ENCODE data around the gene ACACB.

Gene ACACB

DNA sequence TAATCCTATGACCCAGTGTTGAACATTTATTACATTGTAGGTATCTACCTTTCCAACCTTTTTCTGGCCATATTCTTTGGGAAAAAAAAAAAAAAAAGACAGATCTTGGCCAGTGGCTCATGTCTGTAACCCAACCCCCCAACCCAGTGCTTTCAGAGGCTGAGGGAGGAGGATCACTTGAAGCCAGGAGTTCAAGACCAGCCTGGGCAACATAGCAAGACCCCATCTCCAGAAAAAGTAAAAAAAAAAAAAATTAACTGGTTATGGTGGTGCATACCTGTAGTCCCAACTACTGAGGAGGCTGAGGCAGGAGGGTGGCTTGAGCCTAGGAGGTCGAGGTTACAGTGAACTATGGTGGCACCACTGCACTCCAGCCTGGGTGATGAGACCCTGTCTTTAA is 58.1 kb downstream of the ACACB start:
- DNase-seq (ENCODE audit: low read depth) = no peak

DNA sequence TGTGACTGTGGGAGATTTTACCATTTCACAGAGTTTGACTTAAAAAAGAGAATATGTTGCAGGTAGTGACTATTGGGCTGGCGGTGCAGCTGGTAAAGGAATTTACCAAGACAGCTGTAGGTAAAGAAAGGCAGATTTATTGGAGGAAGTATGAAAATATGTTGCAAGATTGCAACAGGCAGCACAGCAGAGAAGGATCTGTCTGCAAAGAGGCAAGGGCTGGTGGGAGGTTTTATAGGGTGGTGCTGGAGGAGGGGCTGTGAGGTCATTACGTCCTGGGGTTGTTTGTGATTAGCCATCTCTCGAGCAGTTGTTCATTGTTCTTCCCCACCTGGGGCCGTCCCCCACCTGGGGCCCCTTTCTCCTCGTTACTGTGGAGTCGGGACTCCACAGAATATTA is 62.1 kb downstream of the ACACB start:
- no peak for DNase-seq (ENCODE audit: low read depth)

DNA sequence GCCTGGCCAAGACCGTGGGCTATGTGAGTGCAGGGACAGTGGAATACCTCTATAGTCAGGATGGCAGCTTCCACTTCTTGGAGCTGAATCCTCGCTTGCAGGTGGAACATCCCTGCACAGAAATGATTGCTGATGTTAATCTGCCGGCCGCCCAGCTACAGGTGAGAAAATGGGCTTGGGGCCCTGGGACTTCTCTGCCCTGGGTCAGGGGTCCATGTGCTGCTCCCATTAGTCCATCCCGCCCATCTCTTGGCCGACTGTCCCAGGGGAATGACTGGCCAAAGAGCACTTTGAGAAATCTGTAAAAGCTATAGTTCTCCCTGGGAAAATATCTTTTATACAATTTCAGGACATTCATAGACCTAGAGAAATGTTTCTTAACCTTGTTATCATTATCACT is 63.5 kb downstream of the ACACB start:
- no peak for DNase-seq (ENCODE audit: low read depth)

DNA sequence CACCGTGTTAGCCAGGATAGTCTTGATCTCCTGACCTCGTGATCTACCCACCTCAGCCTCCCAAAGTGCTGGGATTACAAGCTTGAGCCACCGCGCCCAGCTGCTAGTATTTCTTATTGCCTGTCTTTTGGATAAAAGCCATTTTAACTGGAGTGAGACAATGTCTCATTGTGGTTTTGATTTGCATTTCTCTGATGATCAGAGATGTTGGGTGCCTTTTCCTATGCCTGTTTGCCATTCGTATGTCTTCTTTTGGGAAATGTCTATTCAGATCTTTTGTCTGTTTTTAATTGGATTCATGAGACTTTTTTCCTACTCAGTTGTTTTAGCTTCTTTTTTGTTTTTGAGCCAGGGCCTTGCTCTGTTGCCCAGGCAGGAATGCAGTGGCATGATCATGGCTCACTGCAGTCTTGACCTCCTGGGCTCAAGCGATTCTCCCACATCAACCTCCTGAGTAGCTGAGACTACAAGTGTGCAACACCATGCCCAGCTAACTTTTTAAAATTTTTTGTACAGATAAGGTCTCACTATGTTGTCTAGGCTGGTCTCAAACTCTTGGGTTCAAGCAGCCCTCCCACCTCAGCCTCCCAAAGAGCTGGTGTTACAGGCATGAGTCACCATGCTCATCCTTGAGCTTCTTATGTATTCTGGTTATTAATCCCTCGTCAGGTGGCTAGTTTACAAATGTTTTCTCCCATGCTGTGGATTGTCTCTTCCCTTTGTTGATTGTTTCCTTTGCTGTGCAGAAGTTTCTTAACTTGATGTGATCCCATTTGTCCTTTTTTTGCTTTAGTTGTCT is 65.9 kb downstream of the ACACB start:
- DNase-seq (ENCODE audit: low read depth) = no peak

DNA sequence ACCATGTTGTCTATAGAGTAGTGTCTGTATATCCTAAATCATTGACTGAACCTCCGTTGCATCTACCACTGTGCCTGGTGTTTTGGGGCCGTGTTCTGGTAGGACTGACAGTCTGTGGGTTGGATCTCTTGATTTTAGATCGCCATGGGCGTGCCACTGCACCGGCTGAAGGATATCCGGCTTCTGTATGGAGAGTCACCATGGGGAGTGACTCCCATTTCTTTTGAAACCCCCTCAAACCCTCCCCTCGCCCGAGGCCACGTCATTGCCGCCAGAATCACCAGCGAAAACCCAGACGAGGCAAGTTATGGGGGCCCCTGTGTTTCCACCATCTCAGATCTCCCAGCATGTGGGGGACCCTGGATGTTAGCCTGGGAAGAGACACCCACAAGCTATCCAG is 69.1 kb downstream of the ACACB start:
- DNase-seq (ENCODE audit: low read depth) = no peak

DNA sequence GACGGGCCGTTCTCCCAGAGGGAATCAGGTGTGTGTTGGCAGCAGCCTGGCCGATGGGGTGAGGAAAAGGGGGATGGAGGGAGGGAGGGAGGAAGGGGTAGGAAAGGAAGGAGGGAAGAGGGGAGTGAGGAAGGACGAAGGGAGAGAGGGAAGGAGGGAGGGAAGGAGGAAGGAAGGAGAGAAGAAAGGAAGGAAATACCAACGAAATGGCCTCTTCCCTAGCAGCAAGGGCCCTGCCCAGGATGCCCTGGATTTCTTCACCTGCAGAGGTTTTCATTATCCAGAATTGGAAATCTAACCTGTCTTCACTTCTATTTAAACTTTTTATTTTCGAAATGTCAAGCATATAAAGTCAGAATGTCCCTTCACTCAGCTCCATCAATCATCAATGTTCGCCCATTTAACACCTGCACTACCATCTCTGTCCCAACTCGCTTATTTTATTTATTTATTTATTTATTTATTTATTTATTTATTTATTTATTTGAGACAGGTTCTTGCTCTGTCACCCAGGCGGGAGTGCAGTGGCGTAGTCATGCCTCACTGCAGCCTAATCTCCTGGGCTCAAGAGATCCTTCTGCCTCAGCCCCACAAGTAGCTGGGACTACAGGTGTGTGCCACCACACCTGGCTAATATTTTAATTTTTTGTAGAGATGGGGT is 70.7 kb downstream of the ACACB start:
- DNase-seq (ENCODE audit: low read depth) = no peak

DNA sequence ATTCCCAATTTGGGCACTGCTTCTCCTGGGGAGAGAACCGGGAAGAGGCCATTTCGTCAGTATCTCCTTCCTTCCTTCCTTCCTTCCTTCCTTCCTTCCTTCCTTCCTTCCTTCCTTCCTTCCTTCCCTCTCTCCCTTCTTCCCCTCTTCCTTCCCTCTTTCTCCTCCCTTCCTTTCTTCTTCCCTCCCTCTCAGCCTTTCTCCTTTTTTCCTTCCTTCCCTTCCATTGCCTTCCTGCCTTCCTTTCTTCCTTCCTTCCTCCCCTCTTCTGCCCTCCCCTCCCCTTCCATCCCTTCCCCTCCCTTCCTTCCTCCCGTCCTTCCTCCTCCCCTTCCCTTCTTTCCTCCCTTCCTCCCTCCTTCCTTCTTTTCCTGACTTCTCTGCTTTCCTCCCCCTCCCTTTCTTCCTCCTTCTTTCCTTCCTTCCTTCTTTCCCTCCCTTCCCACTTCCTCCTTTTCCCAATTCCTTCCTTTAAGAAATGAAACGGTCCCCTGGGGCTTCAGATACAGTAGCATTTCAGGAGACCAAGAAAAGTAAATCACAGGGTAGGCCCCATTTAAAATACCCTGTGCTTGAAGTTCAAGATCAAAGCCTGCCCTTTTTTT is 71.8 kb downstream of the ACACB start:
- no peak for DNase-seq (ENCODE audit: low read depth)

DNA sequence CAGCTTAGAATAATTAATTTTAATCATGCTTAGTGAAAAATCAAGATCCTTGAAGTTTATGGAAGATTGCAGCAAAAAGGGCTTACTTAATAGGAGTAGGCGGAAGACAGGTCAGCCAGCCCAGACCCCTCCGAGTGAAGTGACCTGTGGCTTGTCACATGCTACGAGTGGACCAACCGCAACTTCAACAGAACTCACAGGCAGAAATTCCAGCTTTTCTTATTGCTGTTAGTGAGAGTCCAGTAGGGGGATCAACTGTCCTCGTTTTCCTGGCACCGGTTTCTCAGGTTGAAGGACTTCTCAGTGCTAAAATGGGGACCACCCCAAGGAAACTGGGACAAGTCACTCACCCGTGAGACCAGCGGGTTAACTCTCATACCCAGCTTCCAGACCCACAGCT is 72.9 kb downstream of the ACACB start:
- DNase-seq (ENCODE audit: low read depth) = no peak

DNA sequence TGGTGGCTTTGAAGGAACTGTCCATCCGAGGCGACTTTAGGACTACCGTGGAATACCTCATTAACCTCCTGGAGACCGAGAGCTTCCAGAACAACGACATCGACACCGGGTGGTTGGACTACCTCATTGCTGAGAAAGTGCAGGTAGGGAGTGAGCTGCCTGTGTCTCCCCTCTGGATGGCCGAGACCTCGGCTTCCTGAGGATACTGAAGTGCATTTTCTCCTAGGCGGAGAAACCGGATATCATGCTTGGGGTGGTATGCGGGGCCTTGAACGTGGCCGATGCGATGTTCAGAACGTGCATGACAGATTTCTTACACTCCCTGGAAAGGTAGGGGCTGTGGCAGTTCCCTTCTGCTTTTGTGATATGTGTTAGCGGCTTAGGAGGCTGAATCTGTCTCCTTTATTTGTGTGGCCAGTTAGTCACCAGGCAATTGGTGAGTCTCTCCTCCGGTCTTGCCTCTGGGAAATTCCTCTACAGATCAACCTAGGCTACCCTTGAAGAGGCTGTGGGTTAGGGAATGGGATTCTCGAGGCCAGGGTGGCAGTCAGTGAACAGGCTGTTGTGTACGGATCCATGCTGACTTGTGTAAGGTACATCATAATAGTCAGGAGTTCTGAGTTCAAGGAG is 75.3 kb downstream of the ACACB start:
- DNase-seq (ENCODE audit: low read depth) = no peak

DNA sequence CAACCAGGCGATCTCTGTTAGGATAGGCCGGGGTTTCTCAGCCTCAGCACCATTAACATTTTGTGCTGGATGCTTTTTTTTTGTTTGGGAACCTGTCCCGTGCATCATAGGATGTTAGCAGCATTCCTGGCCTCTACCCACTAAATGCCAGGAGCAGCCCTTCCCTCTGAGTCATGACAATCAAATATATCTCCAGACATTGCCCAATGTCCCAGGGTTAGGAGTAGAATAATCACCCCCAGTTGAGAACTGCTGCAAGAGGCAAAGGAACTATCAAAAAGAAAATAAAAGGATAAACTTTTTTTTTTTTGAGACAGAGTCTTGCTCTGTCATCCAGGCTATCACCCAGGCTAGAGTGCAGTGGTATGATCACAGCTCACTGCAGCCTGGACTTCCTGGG is 76.0 kb downstream of the ACACB start:
- peak; percentile 75 for DNase-seq (ENCODE audit: low read depth)

DNA sequence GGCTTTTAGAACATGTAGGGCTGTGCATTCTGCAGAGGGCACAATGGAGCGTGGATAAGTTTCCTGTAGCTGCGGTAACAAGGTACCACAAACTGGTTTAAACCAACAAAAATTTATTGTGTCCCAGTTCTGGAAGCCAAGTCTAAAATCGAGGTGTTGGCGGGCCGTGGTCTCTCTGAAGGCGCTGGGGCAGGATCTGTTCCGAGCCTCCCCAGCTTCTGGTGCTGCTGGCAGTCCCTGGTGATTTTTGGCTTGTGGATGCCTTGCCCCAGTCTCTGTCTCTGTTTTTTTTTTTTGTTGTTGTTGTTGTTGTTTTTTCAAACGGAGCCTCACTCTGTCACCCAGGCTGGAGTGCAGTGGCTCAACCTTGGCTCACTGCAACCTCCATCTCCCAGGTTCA is 77.5 kb downstream of the ACACB start:
- no peak for DNase-seq (ENCODE audit: low read depth)

DNA sequence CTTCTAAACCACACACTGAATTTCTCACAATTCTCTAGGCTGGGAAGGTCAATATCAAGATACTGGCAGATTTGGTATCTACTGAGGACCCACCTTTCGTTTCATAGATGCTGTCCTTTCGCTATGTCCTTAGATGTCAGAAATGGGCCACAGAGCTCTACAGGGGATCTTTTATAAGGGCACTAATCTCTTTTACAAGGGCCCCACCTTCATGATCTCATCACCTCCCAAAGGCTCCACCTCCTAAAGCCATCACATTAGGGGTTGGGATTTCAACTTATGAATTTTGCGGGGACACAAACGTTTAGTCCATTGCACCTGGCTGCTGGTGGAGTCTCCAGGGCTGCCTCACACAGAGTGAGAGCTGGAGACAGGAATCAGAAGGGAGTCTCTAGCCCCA is 79.9 kb downstream of the ACACB start:
- no peak for DNase-seq (ENCODE audit: low read depth)

DNA sequence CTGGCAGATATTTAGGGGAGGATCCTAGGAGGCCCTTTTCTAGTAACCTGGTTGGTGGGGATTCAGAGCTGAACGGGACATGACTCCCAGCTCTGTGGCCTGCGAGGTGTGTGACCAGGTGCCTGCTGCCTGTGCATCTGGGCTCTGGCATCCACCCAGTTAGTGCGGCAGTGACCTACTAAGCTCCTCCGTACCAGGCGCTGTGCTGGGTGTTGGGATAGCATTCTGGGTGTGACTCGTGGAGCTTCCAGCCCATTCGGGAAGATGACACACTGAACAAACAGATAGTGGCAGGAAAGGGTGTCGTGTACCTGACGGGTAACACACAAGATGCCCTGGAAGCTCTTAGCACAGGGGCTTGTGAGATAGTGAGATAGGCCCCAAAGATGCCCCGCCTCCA is 80.9 kb downstream of the ACACB start:
- no peak for DNase-seq (ENCODE audit: low read depth)

DNA sequence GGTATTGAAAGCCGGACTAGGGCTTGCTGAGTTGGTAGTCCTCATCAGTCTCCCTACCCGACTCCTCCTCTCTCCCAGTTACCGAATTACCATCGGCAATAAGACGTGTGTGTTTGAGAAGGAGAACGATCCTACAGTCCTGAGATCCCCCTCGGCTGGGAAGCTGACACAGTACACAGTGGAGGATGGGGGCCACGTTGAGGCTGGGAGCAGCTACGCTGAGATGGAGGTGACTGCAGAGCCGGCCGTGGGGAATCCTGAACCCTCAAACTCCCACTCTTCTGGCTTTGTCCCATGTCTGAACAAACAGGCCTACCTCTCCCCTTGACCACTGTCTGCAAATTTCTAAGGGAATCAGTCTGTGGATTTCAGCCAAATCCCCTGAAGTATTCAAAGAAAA is 82.9 kb downstream of the ACACB start:
- DNase-seq (ENCODE audit: low read depth) = no peak

DNA sequence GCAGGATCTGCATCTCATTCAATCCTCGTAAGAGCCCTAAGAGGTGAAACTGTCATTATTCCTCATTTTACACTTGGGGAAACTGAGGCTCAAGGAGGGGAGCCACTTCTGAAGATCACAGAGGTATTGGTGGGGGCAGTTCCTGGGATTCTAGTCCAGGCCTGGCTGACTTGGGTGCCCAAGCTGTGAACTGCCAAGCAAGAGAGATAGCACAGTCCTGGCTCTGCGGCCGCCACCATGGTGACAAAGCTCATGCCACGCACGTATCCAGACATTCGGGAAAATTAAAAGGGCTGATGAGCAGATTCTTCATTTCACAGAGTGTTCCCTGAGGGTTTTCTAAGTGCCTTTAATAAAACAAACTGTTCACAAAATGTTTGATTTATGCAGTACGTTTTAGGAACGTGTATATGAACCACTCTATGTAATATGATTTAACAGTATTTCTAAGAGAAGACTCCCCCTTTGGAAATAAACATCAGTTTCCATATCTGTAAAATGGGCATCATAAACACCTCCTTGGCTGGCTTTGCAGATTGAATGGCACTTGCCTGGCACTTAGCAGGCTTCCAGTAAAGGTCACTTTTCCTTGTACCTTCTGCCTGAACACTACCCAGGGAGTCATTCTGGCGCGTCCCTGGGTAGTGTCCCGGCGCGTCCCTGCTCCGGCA is 84.6 kb downstream of the ACACB start:
- DNase-seq (ENCODE audit: low read depth) = no peak

DNA sequence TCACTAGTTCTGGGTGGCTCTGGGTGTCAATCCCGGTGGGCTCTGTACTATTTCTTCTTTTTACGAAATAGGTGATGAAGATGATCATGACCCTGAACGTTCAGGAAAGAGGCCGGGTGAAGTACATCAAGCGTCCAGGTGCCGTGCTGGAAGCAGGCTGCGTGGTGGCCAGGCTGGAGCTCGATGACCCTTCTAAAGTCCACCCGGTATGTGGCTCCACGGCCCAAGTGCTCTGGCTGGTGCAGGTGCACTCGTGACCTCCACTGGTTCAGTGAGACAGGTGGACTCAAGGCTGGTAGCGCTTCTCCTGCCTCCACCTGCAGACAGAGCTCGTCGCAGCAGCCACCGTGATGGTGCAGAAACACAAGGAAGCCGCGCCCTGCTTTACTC is 85.1 kb downstream of the ACACB start:
- no peak for DNase-seq (ENCODE audit: low read depth)

DNA sequence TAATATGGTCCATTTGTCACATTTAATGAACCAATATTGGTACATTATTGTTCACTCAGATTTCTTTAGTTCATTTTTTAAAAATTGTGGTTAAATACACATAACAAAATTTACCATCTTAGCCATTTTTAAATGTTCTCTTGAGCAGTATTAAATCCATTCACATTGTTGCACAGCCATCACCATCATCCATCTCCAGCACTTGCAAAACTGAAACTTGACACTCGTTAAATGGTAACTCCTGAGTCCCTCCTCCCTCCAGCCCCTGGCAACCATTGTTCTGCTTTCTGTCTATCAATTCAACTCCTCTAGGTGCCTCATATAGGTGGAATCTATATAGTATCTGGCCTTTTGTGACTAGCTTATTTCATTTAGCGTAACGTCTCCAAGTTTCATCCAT is 86.4 kb downstream of the ACACB start:
- no peak for DNase-seq (ENCODE audit: low read depth)

DNA sequence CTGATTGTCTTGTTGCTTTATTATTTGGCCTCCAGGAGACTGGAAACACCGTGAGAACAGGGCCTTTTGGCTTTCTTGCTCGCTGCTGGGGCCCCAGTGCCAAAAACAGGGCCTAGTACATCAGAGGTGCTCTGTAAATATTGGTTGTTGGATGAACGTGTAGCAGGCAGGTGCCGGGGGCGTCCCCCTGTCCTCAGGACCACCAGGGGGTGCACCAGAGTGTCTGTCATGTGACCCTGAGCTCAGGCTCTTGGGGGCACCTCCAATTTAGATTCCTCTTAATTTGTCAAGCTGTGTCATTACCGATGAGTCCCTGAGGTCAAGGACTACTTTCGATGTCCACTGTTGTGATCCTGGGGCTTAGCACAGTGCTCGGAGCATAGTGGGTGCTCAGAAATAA is 87.1 kb downstream of the ACACB start:
- DNase-seq (ENCODE audit: low read depth) = no peak

DNA sequence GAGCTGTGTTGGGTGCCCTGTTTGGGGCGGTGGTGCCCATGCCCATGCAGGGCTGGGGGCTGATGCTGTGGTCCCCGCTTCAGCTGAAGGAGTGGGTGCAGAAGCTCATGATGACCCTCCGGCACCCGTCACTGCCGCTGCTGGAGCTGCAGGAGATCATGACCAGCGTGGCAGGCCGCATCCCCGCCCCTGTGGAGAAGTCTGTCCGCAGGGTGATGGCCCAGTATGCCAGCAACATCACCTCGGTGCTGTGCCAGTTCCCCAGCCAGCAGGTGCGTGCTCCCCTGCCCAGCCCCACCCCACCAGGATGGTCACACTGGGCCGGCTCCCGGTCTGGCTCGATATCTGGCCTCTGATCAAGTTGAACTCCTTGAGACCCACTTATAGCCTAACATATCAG is 92.7 kb downstream of the ACACB start:
- no peak for DNase-seq (ENCODE audit: low read depth)

DNA sequence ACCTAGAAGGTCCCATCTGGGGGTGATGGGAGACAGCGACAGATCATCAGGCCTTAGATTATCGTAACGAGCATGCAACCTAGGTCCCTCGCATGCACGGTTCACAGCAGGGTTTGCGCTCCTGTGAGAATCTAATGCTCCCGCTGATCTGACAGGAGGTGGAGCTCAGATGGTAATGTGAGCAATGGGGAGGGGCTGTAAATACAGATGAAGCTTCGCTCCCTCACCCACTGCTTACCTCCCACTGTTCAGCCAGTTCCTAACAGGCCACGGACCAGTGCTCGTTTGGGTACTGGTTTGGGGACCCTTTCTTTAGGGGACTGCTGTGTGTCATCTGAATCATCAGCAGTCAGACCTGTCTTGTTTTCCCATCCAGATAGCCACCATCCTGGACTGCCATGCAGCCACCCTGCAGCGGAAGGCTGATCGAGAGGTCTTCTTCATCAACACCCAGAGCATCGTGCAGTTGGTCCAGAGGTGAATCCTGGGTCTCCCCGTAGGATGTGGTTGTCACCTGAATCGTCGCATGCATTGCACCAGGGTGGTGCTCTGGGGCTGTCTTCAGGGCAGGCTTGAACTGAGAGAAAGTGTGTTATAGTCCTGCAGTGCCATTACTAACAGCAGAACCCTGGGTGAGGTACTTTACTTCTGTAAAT is 96.2 kb downstream of the ACACB start:
- no peak for DNase-seq (ENCODE audit: low read depth)

DNA sequence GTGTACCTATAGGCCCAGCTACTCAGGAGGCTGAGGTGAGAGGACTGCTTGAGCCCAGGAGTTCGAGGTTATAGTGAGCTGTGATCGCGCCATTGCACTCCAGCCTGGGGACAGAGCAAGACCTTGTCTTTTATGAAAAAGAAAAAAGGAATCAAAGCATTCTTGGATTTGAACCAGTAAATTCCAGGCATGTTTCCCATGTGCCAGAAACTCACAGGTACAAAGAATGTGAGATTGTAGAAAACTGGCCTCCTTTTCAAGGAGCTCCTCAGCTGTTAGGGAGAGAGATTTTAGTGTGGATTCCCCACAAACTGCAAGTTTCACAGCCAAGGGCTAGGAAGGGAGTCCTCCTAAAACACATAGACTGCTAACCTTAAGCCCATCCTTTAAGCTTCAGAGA is 97.7 kb downstream of the ACACB start:
- DNase-seq (ENCODE audit: low read depth) = no peak

DNA sequence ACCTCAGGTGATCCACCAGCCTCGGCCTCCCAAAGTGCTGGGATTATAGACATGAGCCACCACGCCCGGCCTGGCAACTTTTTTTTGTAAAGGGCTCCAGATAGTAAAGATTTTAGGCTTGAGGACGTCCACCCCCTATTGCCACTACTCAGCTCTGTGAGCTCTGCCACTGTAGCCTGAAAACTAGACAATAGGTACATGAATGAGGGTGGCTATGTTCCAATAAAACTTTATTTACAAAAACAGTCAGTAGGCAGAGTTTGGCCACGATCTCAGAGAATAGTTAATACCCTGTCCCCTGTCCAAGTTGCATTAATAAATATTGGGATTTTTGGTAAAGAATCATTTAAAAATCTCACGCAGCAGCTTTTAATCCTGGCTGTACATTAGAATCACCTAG is 102.6 kb downstream of the ACACB start:
- DNase-seq (ENCODE audit: low read depth) = no peak

Measured in HS-5 (cell line).